ENCODE data around the gene GTF2I. TPM values are rescaled to one million over a fixed set of nuclear protein-coding genes. Genes with fewer than 3 reads are reported as not detected.

Gene GTF2I
- total RNA-seq, 1 experiment from 2014 or later = 181 TPM

Other genes starting within 250 kb of the GTF2I start
- 49.3 and 58.8 TPM in 2 replicates for gene GTF2IRD1, start 203.8 kb upstream of the GTF2I start, total RNA-seq (2014; rRNA removed; shearing (Covaris generic))
- gene NCF1, start 116.3 kb downstream of the GTF2I start, total RNA-seq (2014; rRNA removed; shearing (Covaris generic)) = not detected in 2 replicates
- 5.9 and 7.6 TPM in 2 replicates for gene GTF2IRD2, start 193.9 kb downstream of the GTF2I start, total RNA-seq (2014; rRNA removed; shearing (Covaris generic))